Adipose tissue (tissue), 3 donors: ENCODE measurements around the gene NDUFS7. TPM values are rescaled to one million over a fixed set of nuclear protein-coding genes. Genes with fewer than 3 reads are reported as not detected.

ENCODE experiments used
- H3K27ac ChIP-seq: one replicate; pipeline ENCODE4 v1.5.1; 2013; ENCODE audit warnings: low read depth, low read length
- WGBS, 3 donors: extraction: QIAGEN DNeasy Blood & Tissue Kit; methylation state at CpG; one replicate each; pipeline ENCODE4 v1.1.7; 2013; 5-methylcytosine and 5-hydroxymethylcytosine counted together
- polyA plus RNA-seq, 3 donors: library from polyadenylated mRNA; stranded (reverse); fragments of 200-250 nt; gene quantifications; one replicate each; pipeline ENCODE4 v1.2.3, GENCODE V29; 2013
- donor health status: healthy with polysubstance abuse.
- donor health status: Bipolar disorder and iron deficiency.
- donor health status: healthy.

NDUFS7 gene
- polyA plus RNA-seq, 3 donors: 97.5 to 211 (median 110) TPM

- WGBS, 3 donors: 43 to 81% (median 77%) methylated on average over 51 to 52 of the region's 52 CpGs
- no peak overlapping the region for H3K27ac ChIP-seq
Observed at GRCh38 chr19:1395194-1396018, 11.7 kb downstream of the NDUFS7 start.

GRCh38 chr19:1396019-1396767, 12.5 kb downstream of the NDUFS7 start:
- no peak overlapping the region for H3K27ac ChIP-seq
- 26 to 37% (median 32%) methylated on average over 25 of the region's 25 CpGs for WGBS, 3 donors

- 68 to 69% (median 68%) methylated on average over 42 of the region's 42 CpGs for WGBS, 3 donors
- no peak overlapping the region for H3K27ac ChIP-seq
Observed at GRCh38 chr19:1396768-1397679, 13.3 kb downstream of the NDUFS7 start.

- 93 to 96% (median 94%) methylated on average over 9 of the region's 9 CpGs for WGBS, 3 donors
- no peak overlapping the region for H3K27ac ChIP-seq
Observed at GRCh38 chr19:1397838-1398237, 14.1 kb downstream of the NDUFS7 start.

- WGBS, 3 donors: 90 to 93% (median 91%) methylated on average over 17 to 19 of the region's 19 CpGs
- no peak overlapping the region for H3K27ac ChIP-seq
Observed at GRCh38 chr19:1399079-1399478, 15.4 kb downstream of the NDUFS7 start.

GRCh38 chr19:1399745-1400144, 16.0 kb downstream of the NDUFS7 start:
- 85 to 95% (median 94%) methylated on average over 14 to 15 of the region's 15 CpGs for WGBS, 3 donors
- no peak overlapping the region for H3K27ac ChIP-seq

- H3K27ac ChIP-seq: no peak overlapping the region
- 7 to 28% (median 19%) methylated on average over 31 to 36 of the region's 36 CpGs for WGBS, 3 donors
Observed at GRCh38 chr19:1400281-1401137, 16.8 kb downstream of the NDUFS7 start.

GRCh38 chr19:1401138-1401888, 17.6 kb downstream of the NDUFS7 start, which contains the start of gene GAMT:
Gene GAMT, minus strand, starts transcription at chr19:1401542. Its CDS starts 66 bp downstream, at chr19:1401476.
- H3K27ac ChIP-seq: no peak within 1 kb of the TSS
- 0 to 1% (median 0%) methylated on average over 60 to 87 of the region's 87 CpGs for WGBS, 3 donors

GRCh38 chr19:1401889-1402217, 18.1 kb downstream of the NDUFS7 start:
- no peak overlapping the region for H3K27ac ChIP-seq
- 42 to 64% (median 47%) methylated on average over 11 of the region's 11 CpGs for WGBS, 3 donors

- H3K27ac ChIP-seq: no peak overlapping the region
- 45 to 60% (median 45%) methylated on average over 25 of the region's 25 CpGs for WGBS, 3 donors
Observed at GRCh38 chr19:1402411-1403070, 18.8 kb downstream of the NDUFS7 start.

- no peak overlapping the region for H3K27ac ChIP-seq
- 0 to 1% (median 0%) methylated on average over 50 to 72 of the region's 72 CpGs for WGBS, 3 donors
Observed at GRCh38 chr19:1406774-1407527, 23.2 kb downstream of the NDUFS7 start.

GRCh38 chr19:1407528-1408299, 24.0 kb downstream of the NDUFS7 start, which contains the start of gene DAZAP1:
Gene DAZAP1, plus strand, starts transcription at chr19:1407586. Its CDS starts 188 bp downstream, at chr19:1407774.
- peak within 1 kb of the TSS; percentile 76 for H3K27ac ChIP-seq
- 0 to 1% (median 1%) methylated on average over 51 to 118 of the region's 121 CpGs for WGBS, 3 donors

GRCh38 chr19:1408300-1409203, 24.8 kb downstream of the NDUFS7 start:
- 0% methylated on average over 69 of the region's 69 CpGs for WGBS, 3 donors
- H3K27ac ChIP-seq: peak overlapping the region; percentile 76
